Measurements from ENCODE around the gene PTCHD4.
"Not testable (repeated sequence)": the region's sequence is repeated elsewhere in the genome, so short reads cannot be mapped to it uniquely, and the experiment has no call there.

The PTCHD4 gene

DNA sequence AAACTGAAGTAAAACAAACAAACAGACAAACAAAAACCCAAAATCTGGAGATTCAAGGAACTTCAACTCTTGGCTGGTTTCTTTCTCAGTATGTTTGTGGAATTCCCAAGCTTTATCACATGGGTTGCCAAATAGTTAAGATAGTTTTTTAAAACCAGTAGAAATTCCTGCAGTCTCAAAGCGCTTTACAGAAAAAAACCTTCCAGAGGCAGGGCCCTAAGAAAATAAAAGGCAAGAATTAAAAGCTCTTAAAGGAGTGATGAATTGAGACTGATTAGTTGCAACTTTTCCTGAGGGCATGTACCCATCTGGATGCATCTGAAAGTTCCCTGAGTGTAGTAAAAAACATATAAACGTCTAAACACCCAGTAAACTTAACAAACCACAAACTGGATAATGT lies 25.9 kb upstream of the PTCHD4 start:
- DNase-seq (ENCODE audit: low read depth), result no peak
- H3K4me3 ChIP-seq (ENCODE audit: low read length), result no peak overlapping the region
- TF ChIP-seq, protein P1, sequence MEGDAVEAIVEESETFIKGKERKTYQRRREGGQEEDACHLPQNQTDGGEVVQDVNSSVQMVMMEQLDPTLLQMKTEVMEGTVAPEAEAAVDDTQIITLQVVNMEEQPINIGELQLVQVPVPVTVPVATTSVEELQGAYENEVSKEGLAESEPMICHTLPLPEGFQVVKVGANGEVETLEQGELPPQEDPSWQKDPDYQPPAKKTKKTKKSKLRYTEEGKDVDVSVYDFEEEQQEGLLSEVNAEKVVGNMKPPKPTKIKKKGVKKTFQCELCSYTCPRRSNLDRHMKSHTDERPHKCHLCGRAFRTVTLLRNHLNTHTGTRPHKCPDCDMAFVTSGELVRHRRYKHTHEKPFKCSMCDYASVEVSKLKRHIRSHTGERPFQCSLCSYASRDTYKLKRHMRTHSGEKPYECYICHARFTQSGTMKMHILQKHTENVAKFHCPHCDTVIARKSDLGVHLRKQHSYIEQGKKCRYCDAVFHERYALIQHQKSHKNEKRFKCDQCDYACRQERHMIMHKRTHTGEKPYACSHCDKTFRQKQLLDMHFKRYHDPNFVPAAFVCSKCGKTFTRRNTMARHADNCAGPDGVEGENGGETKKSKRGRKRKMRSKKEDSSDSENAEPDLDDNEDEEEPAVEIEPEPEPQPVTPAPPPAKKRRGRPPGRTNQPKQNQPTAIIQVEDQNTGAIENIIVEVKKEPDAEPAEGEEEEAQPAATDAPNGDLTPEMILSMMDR (conservative IDR thresholded peaks at IDR 0.05; ENCODE audit: low read length), result no peak

DNA sequence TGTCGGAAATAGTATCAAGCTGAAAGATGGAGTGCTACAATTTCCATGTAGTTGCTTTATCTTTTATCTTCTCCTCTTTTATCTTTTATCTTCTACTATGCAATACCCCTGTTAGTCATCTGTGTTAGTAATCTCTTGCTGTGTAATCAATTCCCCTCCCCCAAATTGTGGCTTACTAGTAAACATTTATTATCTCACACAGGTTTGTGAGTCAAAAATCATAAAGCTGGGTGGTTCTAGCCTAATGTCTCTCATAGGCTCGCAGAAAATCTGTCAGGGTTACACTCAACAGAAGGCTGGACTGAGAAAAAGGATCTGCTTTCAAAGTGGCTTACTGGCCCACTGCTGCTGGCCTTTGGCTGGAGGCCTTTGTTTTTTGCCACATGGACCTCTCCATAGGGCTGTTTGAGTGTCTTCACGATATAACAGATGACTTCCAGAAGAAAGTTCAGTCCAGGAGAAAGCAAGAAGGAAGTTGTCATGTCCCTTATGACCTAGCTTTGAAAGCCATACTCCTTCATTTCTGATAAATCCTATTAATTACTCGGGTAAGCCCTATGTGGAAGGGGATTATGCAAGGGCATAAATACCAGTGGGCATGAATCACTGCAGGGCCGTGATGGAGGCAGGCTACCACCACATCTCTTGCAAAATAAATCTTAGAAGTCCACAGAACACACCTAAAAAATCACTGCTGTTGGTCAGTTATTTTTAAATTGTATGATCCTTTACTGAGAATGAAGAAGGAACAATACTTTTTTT lies 24.5 kb upstream of the PTCHD4 start:
- H3K4me3 ChIP-seq (ENCODE audit: low read length), result no peak overlapping the region
- TF ChIP-seq, protein P1 (conservative IDR thresholded peaks at IDR 0.05; ENCODE audit: low read length), result no peak
- peak; percentile 22 for DNase-seq (ENCODE audit: low read depth)

DNA sequence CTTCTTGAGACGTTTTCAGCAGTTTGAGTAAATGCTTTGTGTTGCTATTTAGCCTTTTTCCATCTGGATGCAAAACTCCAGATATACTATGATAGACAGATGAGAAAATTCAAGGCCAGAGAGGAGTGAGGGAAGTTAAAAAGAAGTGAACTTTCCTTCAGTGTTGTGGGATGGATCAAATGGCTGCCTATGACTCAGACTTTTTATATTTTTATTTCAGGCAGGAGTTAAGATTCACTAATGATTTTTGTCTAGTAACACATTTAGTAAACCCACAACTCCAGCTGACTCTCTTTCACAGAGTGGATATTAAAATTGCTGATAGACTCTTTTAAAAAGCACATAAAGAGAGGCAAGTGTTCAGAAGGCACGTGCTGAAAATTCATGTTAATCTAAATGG lies 23.2 kb upstream of the PTCHD4 start:
- TF ChIP-seq, protein P1 (conservative IDR thresholded peaks at IDR 0.05; ENCODE audit: low read length), result no peak
- H3K4me3 ChIP-seq (ENCODE audit: low read length), result no peak overlapping the region
- DNase-seq (ENCODE audit: low read depth), result no peak

DNA sequence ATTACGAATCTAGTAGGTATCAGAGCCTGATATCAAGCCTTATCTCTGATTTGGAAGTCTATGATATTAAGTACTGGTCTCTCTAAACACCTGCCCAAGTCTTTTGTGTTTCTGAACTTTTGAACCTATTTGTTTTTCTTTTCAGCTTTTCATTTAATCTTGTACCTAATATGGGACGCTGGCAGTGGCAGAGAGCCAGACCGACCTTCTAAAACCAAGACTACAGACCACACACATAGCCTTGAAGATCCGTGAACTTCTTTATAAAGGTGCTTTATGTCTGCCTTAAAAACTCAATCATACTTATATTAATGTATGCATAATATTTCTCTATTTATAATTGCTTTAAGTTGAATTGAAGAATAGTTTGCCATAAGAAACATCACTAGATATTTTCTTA lies 12.6 kb upstream of the PTCHD4 start:
- TF ChIP-seq, protein P1 (conservative IDR thresholded peaks at IDR 0.05; ENCODE audit: low read length), result no peak
- no peak overlapping the region for H3K4me3 ChIP-seq (ENCODE audit: low read length)
- DNase-seq (ENCODE audit: low read depth), result no peak

DNA sequence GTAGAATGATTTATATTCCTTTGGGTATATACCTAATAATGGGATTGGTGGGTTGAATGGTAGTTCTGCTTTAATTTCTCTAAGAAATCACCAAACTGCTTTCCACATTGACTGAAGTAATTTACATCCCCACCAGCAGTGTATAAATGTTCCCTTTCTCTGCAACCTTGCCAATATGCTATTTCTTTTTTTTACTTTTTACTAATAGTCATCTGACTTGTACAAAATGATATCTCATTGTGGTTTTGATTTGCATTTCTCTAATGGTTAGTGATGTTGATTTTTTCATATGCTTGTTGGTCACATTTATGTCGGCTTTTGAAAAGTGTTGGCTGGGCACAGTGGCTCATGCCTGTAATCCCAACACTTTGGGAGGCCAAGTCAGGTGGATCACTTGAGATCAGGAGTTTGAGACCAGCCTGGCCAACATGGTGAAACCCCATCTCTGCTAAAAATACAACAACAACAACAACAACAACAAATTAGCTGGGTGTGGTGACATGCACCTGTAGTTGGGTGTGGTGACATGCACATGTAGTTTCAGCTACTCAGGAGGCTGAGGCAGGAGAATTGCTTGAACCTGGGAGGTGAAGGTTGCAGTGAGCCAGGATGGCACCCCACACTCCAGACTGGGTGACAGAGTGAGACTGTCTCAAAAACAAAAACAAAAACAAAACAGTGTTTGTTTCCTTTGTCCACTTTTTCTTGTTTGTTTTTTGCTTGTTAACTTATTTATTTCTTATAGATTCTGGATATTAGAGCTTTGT lies 11.2 kb upstream of the PTCHD4 start:
- H3K4me3 ChIP-seq (ENCODE audit: low read length); DNase-seq (ENCODE audit: low read depth): not testable (repeated sequence)

DNA sequence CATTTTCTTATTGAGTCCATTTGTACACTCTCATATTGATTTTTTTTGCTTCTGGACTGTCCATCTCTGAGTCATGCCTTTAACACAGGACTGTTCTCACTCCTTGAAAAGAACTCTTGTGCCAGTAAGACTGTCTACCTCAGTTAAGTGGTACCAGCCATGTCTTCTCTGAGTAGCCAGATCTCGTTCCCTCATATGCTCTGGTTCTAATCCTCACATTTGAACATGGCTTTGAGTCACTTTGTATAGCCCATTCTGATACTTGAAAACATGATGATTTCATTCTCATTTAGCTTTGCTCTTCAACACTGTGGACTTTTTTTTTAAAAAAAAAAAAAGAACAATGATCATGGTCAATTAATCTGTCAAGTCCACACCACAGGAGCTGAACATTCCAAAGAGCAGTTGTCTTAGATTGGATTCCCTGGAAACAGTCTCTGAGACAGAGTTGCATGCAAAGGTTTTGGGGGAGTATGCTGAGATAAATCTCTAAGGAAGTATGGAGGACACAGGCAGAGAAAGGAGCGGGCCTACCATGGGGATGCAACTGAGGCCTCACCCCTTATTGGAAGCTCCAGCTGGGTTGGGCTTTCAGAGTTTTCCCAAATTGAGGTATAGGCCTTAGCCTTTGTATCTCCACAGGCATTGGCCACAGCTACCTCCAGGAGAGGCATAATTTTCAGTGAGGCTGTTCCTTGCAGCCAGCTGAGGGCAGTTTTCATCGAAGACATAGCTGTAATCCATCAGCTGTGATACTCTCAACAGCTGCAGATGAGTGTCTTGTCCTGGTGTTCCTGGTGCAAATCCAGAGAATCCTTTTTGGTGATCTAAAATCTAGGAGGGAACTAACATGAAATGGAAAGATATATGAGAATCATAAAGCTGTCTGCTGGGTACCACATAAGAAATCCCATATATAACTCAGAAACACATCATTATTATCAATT lies 6.0 kb upstream of the PTCHD4 start:
- no peak for DNase-seq (ENCODE audit: low read depth)
- H3K4me3 ChIP-seq (ENCODE audit: low read length), result no peak overlapping the region
- TF ChIP-seq, protein P1 (conservative IDR thresholded peaks at IDR 0.05; ENCODE audit: low read length), result no peak

DNA sequence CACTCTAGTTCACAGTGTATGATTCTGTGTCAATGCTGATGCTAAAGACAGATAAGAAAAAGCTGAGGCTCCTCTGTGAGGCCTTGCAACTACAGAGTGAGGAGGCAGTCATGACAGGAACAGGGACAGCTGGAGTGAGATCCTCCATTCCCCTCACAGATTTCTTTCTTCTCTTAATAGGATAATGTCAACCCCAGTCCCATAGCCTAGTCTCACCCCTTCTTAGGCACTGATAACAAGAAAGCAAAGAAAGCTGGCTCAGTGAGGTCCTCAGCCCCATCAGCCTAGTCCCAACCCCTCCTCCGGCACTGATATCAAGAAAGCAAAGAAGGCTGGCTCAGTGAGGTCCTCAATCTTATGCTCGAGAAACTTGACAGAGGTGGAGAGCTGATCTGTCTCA lies 2.1 kb upstream of the PTCHD4 start:
- TF ChIP-seq, protein P1 (conservative IDR thresholded peaks at IDR 0.05; ENCODE audit: low read length), result no peak
- no peak overlapping the region for H3K4me3 ChIP-seq (ENCODE audit: low read length)
- DNase-seq (ENCODE audit: low read depth), result no peak
